ENCODE data around the gene AK5. TPM values are rescaled to one million over a fixed set of nuclear protein-coding genes. Genes with fewer than 3 reads are reported as not detected.

The AK5 gene
- total and polyA plus RNA-seq, 4 donors: 0.71 to 8.9 (median 2.1) TPM; not detected in 1

- no peaks in the 10 kb centered on the region for H3K4me1 ChIP-seq (ENCODE audit: control insufficient read depth in 1 of 2, insufficient read depth in 2 of 2, low read length in 2 of 2)
- peaks cover 0 to 2% of the 10 kb centered on the region in 2 donors for H3K36me3 ChIP-seq (ENCODE audit: control insufficient read depth in 1 of 2, insufficient read depth in 2 of 2, low read length in 1 of 2)
- no peak overlapping the region for H3K4me3 ChIP-seq (ENCODE audit: low read length in 2 of 2)
- H3K9me3 ChIP-seq (ENCODE audit: control insufficient read depth, low read length): no peaks in the 10 kb centered on the region
- H3K27ac ChIP-seq (ENCODE audit: low read depth in 1 of 2, low read length in 2 of 2): no peak overlapping the region
- no peaks in the 10 kb centered on the region for H3K27me3 ChIP-seq (ENCODE audit: control insufficient read depth in 1 of 2, insufficient read depth in 2 of 2, low read length in 1 of 2)
- 75 to 80% methylated on average over 4 of the region's 4 CpGs for WGBS, 2 donors
- intact Hi-C loops (cut with DNase I): no loop called here
- no peak for DNase-seq
- peak; percentile 29 for ATAC-seq (ENCODE audit: low FRiP score)
These were observed 275.2 kb downstream of the AK5 start for GRCh38 chr1:77557053-77557452.

- intact Hi-C loops (cut with DNase I): no loop called here
- no peak overlapping the region for H3K27ac ChIP-seq (ENCODE audit: low read depth in 1 of 2, low read length in 2 of 2)
- H3K27me3 ChIP-seq (ENCODE audit: control insufficient read depth in 1 of 2, insufficient read depth in 2 of 2, low read length in 1 of 2): no peaks in the 10 kb centered on the region
- ATAC-seq (ENCODE audit: low FRiP score): no peak
- peaks cover 0 to 2% of the 10 kb centered on the region in 2 donors for H3K36me3 ChIP-seq (ENCODE audit: control insufficient read depth in 1 of 2, insufficient read depth in 2 of 2, low read length in 1 of 2)
- H3K4me3 ChIP-seq (ENCODE audit: low read length in 2 of 2): no peak overlapping the region
- WGBS, 2 donors: 91 to 93% methylated on average over 5 of the region's 5 CpGs
- H3K4me1 ChIP-seq (ENCODE audit: control insufficient read depth in 1 of 2, insufficient read depth in 2 of 2, low read length in 2 of 2): no peaks in the 10 kb centered on the region
- H3K9me3 ChIP-seq (ENCODE audit: control insufficient read depth, low read length): no peaks in the 10 kb centered on the region
- DNase-seq: no peak
These were observed 276.9 kb downstream of the AK5 start for GRCh38 chr1:77558591-77559164.

- no peaks in the 10 kb centered on the region for H3K27me3 ChIP-seq (ENCODE audit: control insufficient read depth in 1 of 2, insufficient read depth in 2 of 2, low read length in 1 of 2)
- H3K36me3 ChIP-seq (ENCODE audit: control insufficient read depth in 1 of 2, insufficient read depth in 2 of 2, low read length in 1 of 2): peaks cover 4 to 6% of the 10 kb centered on the region in 2 donors
- ATAC-seq (ENCODE audit: low FRiP score) (no peak), DNase-seq (no peak)
- no peaks in the 10 kb centered on the region for H3K4me1 ChIP-seq (ENCODE audit: control insufficient read depth in 1 of 2, insufficient read depth in 2 of 2, low read length in 2 of 2)
- H3K27ac ChIP-seq (ENCODE audit: low read depth in 1 of 2, low read length in 2 of 2): no peak overlapping the region
- H3K9me3 ChIP-seq (ENCODE audit: control insufficient read depth, low read length): no peaks in the 10 kb centered on the region
- intact Hi-C loops (cut with DNase I): no loop called here
- 88 to 89% methylated on average over 5 of the region's 5 CpGs for WGBS, 2 donors
- no peak overlapping the region for H3K4me3 ChIP-seq (ENCODE audit: low read length in 2 of 2)
These were observed 278.9 kb downstream of the AK5 start for GRCh38 chr1:77560741-77561140.

DNA sequence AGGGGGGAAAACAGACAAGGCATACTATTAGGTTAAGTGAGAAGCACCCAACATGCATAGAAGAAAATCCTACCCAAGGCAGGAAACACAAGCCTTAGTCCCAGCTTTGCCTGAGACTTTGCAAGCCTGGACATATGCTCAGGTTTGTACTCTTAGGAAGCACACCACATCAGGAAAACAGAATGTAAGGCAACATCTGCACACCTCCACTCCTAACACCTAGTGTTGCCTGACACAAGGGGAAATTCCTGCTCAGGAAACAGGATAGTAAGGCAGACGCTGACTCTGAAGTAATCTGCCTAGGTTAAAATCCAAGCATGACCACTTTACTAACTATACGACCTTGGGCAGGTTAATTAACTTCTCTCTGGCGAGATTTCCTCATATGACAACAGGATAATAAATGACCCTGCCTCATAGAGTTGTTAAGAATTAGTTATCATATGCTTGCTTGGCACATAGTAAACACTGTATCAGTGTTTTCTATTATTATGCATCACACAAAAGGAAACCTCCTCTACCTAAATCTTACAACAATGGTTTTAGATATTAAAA, 280.9 kb downstream of the AK5 start:
- intact Hi-C loops (cut with DNase I): no loop called here
- Histone ChIP-seq H3K36me3 (ENCODE audit: control insufficient read depth in 1 of 2, insufficient read depth in 2 of 2, low read length in 1 of 2) (peaks cover 4 to 7% of the 10 kb centered on the region in 2 donors), H3K9me3 (ENCODE audit: control insufficient read depth, low read length) (no peaks in the 10 kb centered on the region), H3K27ac (ENCODE audit: low read depth in 1 of 2, low read length in 2 of 2) (no peak overlapping the region), H3K27me3 (ENCODE audit: control insufficient read depth in 1 of 2, insufficient read depth in 2 of 2, low read length in 1 of 2) (no peaks in the 10 kb centered on the region), H3K4me3 (ENCODE audit: low read length in 2 of 2) (no peak overlapping the region), H3K4me1 (ENCODE audit: control insufficient read depth in 1 of 2, insufficient read depth in 2 of 2, low read length in 2 of 2) (no peaks in the 10 kb centered on the region)
- DNase-seq: no peak
- WGBS, 2 donors: 83 to 96% methylated on average over 3 of the region's 3 CpGs
- no peak for ATAC-seq (ENCODE audit: low FRiP score)

GRCh38 chr1:77565321-77565720, 283.5 kb downstream of the AK5 start:
- Histone ChIP-seq H3K27ac (ENCODE audit: low read depth in 1 of 2, low read length in 2 of 2) (no peak overlapping the region), H3K9me3 (ENCODE audit: control insufficient read depth, low read length) (no peaks in the 10 kb centered on the region), H3K4me1 (ENCODE audit: control insufficient read depth in 1 of 2, insufficient read depth in 2 of 2, low read length in 2 of 2) (no peaks in the 10 kb centered on the region), H3K27me3 (ENCODE audit: control insufficient read depth in 1 of 2, insufficient read depth in 2 of 2, low read length in 1 of 2) (no peaks in the 10 kb centered on the region), H3K4me3 (ENCODE audit: low read length in 2 of 2) (no peak overlapping the region), H3K36me3 (ENCODE audit: control insufficient read depth in 1 of 2, insufficient read depth in 2 of 2, low read length in 1 of 2) (peaks cover 4 to 7% of the 10 kb centered on the region in 2 donors)
- DNase-seq: no peak
- intact Hi-C loops (cut with DNase I): no loop called here
- ATAC-seq (ENCODE audit: low FRiP score): no peak
- 90 to 91% methylated on average over 4 of the region's 4 CpGs for WGBS, 2 donors

- intact Hi-C loops (cut with DNase I): no loop called here
- no peak overlapping the region for H3K27ac ChIP-seq (ENCODE audit: low read depth in 1 of 2, low read length in 2 of 2)
- DNase-seq: no peak
- H3K9me3 ChIP-seq (ENCODE audit: control insufficient read depth, low read length): no peaks in the 10 kb centered on the region
- no peak overlapping the region for H3K4me3 ChIP-seq (ENCODE audit: low read length in 2 of 2)
- no peak for ATAC-seq (ENCODE audit: low FRiP score)
- H3K36me3 ChIP-seq (ENCODE audit: control insufficient read depth in 1 of 2, insufficient read depth in 2 of 2, low read length in 1 of 2): no peaks in the 10 kb centered on the region
- 97 to 100% methylated on average over 3 of the region's 3 CpGs for WGBS, 2 donors
- no peaks in the 10 kb centered on the region for H3K4me1 ChIP-seq (ENCODE audit: control insufficient read depth in 1 of 2, insufficient read depth in 2 of 2, low read length in 2 of 2)
- H3K27me3 ChIP-seq (ENCODE audit: control insufficient read depth in 1 of 2, insufficient read depth in 2 of 2, low read length in 1 of 2): no peaks in the 10 kb centered on the region
These were observed 289.8 kb downstream of the AK5 start for GRCh38 chr1:77571642-77572041.

GRCh38 chr1:77579547-77579946, 297.7 kb downstream of the AK5 start:
- Histone ChIP-seq H3K27me3 (ENCODE audit: control insufficient read depth in 1 of 2, insufficient read depth in 2 of 2, low read length in 1 of 2) (no peaks in the 10 kb centered on the region), H3K4me3 (ENCODE audit: low read length in 2 of 2) (no peak overlapping the region), H3K9me3 (ENCODE audit: control insufficient read depth, low read length) (no peaks in the 10 kb centered on the region), H3K4me1 (ENCODE audit: control insufficient read depth in 1 of 2, insufficient read depth in 2 of 2, low read length in 2 of 2) (no peaks in the 10 kb centered on the region), H3K36me3 (ENCODE audit: control insufficient read depth in 1 of 2, insufficient read depth in 2 of 2, low read length in 1 of 2) (peaks cover 0 to 4% of the 10 kb centered on the region in 2 donors), H3K27ac (ENCODE audit: low read depth in 1 of 2, low read length in 2 of 2) (no peak overlapping the region)
- no peak for DNase-seq
- intact Hi-C loops (cut with DNase I): no loop called here
- ATAC-seq (ENCODE audit: low FRiP score): no peak
- WGBS, 2 donors: 98% methylated on average over 3 of the region's 3 CpGs

GRCh38 chr1:77582905-77583304, 301.1 kb downstream of the AK5 start:
- intact Hi-C loops (cut with DNase I): no loop called here
- DNase-seq: no peak
- Histone ChIP-seq H3K9me3 (ENCODE audit: control insufficient read depth, low read length) (no peaks in the 10 kb centered on the region), H3K27ac (ENCODE audit: low read depth in 1 of 2, low read length in 2 of 2) (no peak overlapping the region), H3K27me3 (ENCODE audit: control insufficient read depth in 1 of 2, insufficient read depth in 2 of 2, low read length in 1 of 2) (no peaks in the 10 kb centered on the region), H3K4me1 (ENCODE audit: control insufficient read depth in 1 of 2, insufficient read depth in 2 of 2, low read length in 2 of 2) (no peaks in the 10 kb centered on the region), H3K36me3 (ENCODE audit: control insufficient read depth in 1 of 2, insufficient read depth in 2 of 2, low read length in 1 of 2) (peaks cover 0 to 2% of the 10 kb centered on the region in 2 donors), H3K4me3 (ENCODE audit: low read length in 2 of 2) (no peak overlapping the region)
- WGBS, 2 donors: 90 to 92% methylated on average over 4 of the region's 4 CpGs
- ATAC-seq (ENCODE audit: low FRiP score): no peak

DNA sequence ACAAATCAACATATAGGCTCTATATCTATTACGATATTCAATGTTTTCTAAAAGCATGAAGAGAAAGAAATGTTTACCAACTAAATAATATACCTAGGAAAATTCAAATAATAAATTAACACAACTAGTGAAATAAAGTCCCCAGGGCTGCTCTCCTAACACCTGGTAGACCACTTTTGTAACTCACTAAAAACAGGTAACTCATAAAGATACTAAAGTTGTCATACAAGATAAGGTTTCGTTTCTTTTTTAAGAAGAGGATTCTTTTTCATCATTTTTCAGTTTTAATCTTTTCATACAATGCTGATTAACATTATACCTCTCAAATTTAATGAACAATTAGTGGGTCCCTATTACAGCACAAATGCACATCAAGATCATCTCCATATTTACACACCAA, 301.7 kb downstream of the AK5 start:
- no peaks in the 10 kb centered on the region for H3K27me3 ChIP-seq (ENCODE audit: control insufficient read depth in 1 of 2, insufficient read depth in 2 of 2, low read length in 1 of 2)
- ATAC-seq (ENCODE audit: low FRiP score): no peak
- DNase-seq: no peak
- peaks cover 0 to 2% of the 10 kb centered on the region in 2 donors for H3K36me3 ChIP-seq (ENCODE audit: control insufficient read depth in 1 of 2, insufficient read depth in 2 of 2, low read length in 1 of 2)
- H3K27ac ChIP-seq (ENCODE audit: low read depth in 1 of 2, low read length in 2 of 2): no peak overlapping the region
- WGBS, 2 donors: 96 to 98% methylated on average over 2 of the region's 2 CpGs
- no peaks in the 10 kb centered on the region for H3K4me1 ChIP-seq (ENCODE audit: control insufficient read depth in 1 of 2, insufficient read depth in 2 of 2, low read length in 2 of 2)
- no peaks in the 10 kb centered on the region for H3K9me3 ChIP-seq (ENCODE audit: control insufficient read depth, low read length)
- no peak overlapping the region for H3K4me3 ChIP-seq (ENCODE audit: low read length in 2 of 2)
- intact Hi-C loops (cut with DNase I): no loop called here
